ENCODE data around the gene CPA4. TPM values are rescaled to one million over a fixed set of nuclear protein-coding genes. Genes with fewer than 3 reads are reported as not detected.

The CPA4 gene
- total RNA-seq, 2 experiments from 2014 or later, result not detected

DNA sequence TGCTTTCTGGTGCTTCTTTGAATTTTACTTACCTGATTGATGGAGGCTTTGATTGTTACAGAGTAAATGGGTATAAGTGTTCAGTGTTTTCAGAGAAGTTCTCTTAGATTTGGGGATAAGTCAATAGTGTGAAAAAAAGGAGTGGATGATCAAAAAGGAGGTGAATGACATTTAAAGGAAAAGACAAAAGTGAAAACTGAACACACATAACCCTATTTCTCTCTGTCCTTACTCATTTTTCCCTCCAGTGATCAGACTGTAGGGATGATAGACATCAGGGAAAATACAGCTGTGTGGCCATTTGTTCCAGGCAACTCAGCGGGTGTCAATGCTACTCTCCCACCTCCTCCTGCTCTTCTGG, 26.0 kb upstream of the CPA4 start:
- no peaks in the 10 kb centered on the region for H3K9me3 ChIP-seq (ENCODE audit: low read length)
- intact Hi-C loops (cut with micrococcal nuclease; ENCODE audit: unreplicated experiment), result no loop called here
- no peak overlapping the region for H3K4me2 ChIP-seq (ENCODE audit: low read length)
- no peak overlapping the region for H3K27ac ChIP-seq (ENCODE audit: low read depth, low read length, poor library complexity, severe bottlenecking)
- no peak for DNase-seq (ENCODE audit: low spot score)
- no peak overlapping the region for H3K4me3 ChIP-seq (ENCODE audit: low read depth, low read length, poor library complexity, severe bottlenecking)
- H3K4me1 ChIP-seq (ENCODE audit: insufficient read depth, low read length, poor library complexity, severe bottlenecking), result no peaks in the 10 kb centered on the region
- no TSS peak for BruUV-seq (replicated peaks)
- TF ChIP-seq EZH2phosphoT487 (IDR thresholded peaks at IDR 0.05; ENCODE audit: borderline replicate concordance, low read depth, low read length), result no peak
- TF ChIP-seq CTCF (conservative IDR thresholded peaks at IDR 0.05; ENCODE audit: low read length), result no peak
- ChIA-PET POLR2A (no interaction called here), CTCF (ENCODE audit: unreplicated experiment) (no interaction called here)
- H3K79me2 ChIP-seq (ENCODE audit: insufficient read depth, low read depth, low read length), result no peaks in the 10 kb centered on the region
- no peaks in the 10 kb centered on the region for H3K36me3 ChIP-seq (ENCODE audit: insufficient read depth, low read length)
- H4K20me1 ChIP-seq (ENCODE audit: insufficient read depth, low read length), result no peaks in the 10 kb centered on the region
- H3K9me2 ChIP-seq (ENCODE audit: insufficient read depth, low read length), result no peaks in the 10 kb centered on the region
- no peak overlapping the region for H2AFZ ChIP-seq (ENCODE audit: low read length)

- Histone ChIP-seq H4K20me1 (ENCODE audit: insufficient read depth, low read length) (no peaks in the 10 kb centered on the region), H3K9me2 (ENCODE audit: insufficient read depth, low read length) (no peaks in the 10 kb centered on the region), H3K27ac (ENCODE audit: low read depth, low read length, poor library complexity, severe bottlenecking) (no peak overlapping the region), H3K9me3 (ENCODE audit: low read length) (no peaks in the 10 kb centered on the region), H3K4me1 (ENCODE audit: insufficient read depth, low read length, poor library complexity, severe bottlenecking) (no peaks in the 10 kb centered on the region), H3K4me3 (ENCODE audit: low read depth, low read length, poor library complexity, severe bottlenecking) (no peak overlapping the region), H3K36me3 (ENCODE audit: insufficient read depth, low read length) (no peaks in the 10 kb centered on the region), H2AFZ (ENCODE audit: low read length) (no peak overlapping the region), H3K79me2 (ENCODE audit: insufficient read depth, low read depth, low read length) (no peaks in the 10 kb centered on the region), H3K4me2 (ENCODE audit: low read length) (no peak overlapping the region)
- no TSS peak for BruUV-seq (replicated peaks)
- POLR2A ChIA-PET, result interaction anchor here (0.6 to 1.2 kb wide), 3 partner anchors 12 to 71 kb away, joined by 3 read pairs; no protein-coding TSS in a partner anchor
- DNase-seq (ENCODE audit: low spot score), result no peak
- intact Hi-C loops (cut with micrococcal nuclease; ENCODE audit: unreplicated experiment), result no loop called here
- CTCF ChIA-PET (ENCODE audit: unreplicated experiment), result no interaction called here
- no peak for TF ChIP-seq EZH2phosphoT487 (IDR thresholded peaks at IDR 0.05; ENCODE audit: borderline replicate concordance, low read depth, low read length)
- no peak for TF ChIP-seq CTCF (conservative IDR thresholded peaks at IDR 0.05; ENCODE audit: low read length)
Observed at GRCh38 chr7:130268463-130269317, 24.3 kb upstream of the CPA4 start.

DNA sequence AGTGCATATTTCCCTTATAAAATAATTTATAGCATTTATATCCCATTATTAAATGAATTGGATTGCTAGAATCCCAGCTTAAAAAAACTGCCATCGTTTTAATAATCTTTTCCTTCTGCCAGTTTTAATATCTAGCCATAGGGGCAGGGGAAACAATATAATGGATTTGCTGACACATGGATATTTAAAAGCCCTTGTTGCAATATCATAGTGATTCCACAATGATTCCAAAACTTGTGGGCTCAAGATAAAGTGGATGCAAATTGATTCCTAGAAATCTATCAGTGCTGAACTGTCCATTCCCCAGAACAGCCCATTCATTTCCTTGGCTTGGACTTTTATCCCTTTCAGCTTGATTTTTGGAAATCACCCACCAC, 23.7 kb upstream of the CPA4 start:
- no peak overlapping the region for H3K4me3 ChIP-seq (ENCODE audit: low read depth, low read length, poor library complexity, severe bottlenecking)
- no peaks in the 10 kb centered on the region for H3K9me2 ChIP-seq (ENCODE audit: insufficient read depth, low read length)
- H3K4me2 ChIP-seq (ENCODE audit: low read length), result no peak overlapping the region
- intact Hi-C loops (cut with micrococcal nuclease; ENCODE audit: unreplicated experiment), result no loop called here
- no peaks in the 10 kb centered on the region for H3K36me3 ChIP-seq (ENCODE audit: insufficient read depth, low read length)
- H3K4me1 ChIP-seq (ENCODE audit: insufficient read depth, low read length, poor library complexity, severe bottlenecking), result no peaks in the 10 kb centered on the region
- H4K20me1 ChIP-seq (ENCODE audit: insufficient read depth, low read length), result no peaks in the 10 kb centered on the region
- POLR2A ChIA-PET, result interaction anchor here (0.6 to 1.2 kb wide), 3 partner anchors 13 to 70 kb away, joined by 3 read pairs; no protein-coding TSS in a partner anchor
- H3K27ac ChIP-seq (ENCODE audit: low read depth, low read length, poor library complexity, severe bottlenecking), result no peak overlapping the region
- no TSS peak for BruUV-seq (replicated peaks)
- H3K79me2 ChIP-seq (ENCODE audit: insufficient read depth, low read depth, low read length), result no peaks in the 10 kb centered on the region
- no peak overlapping the region for H2AFZ ChIP-seq (ENCODE audit: low read length)
- CTCF ChIA-PET (ENCODE audit: unreplicated experiment), result no interaction called here
- no peak for DNase-seq (ENCODE audit: low spot score)
- TF ChIP-seq CTCF (conservative IDR thresholded peaks at IDR 0.05; ENCODE audit: low read length), result no peak
- TF ChIP-seq EZH2phosphoT487 (IDR thresholded peaks at IDR 0.05; ENCODE audit: borderline replicate concordance, low read depth, low read length), result no peak
- no peaks in the 10 kb centered on the region for H3K9me3 ChIP-seq (ENCODE audit: low read length)
